H1 (cell line): Measurements from ENCODE around the gene KLHDC7B. TPM values are rescaled to one million over a fixed set of nuclear protein-coding genes. Genes with fewer than 3 reads are reported as not detected.

Source experiments
- CTCF ChIA-PET: fragments of 300-600 bp; sonication (Branson Sonifier 250); formaldehyde crosslinking; loops from one replicate; lab custom pipeline; 2021; ENCODE audit not compliant: partially characterized antibody; lab: Charles Lee
- POLR2A ChIA-PET: fragments of 300-600 bp; sonication (Branson Sonifier 250); formaldehyde crosslinking; loops from one replicate; lab custom pipeline; 2021; ENCODE audit warnings: inconsistent platforms; ENCODE audit not compliant: partially characterized antibody; lab: Charles Lee
- DNase-seq, 2 experiments: peaks; one replicate each; pipeline versions ENCODE4 v3.0.0 to v3.0.0-alpha.2; 2010 to 2022; ENCODE audit warnings: low spot score in 2 of 2, low read depth in 1 of 2, mixed read lengths in 1 of 2
- FAIRE-seq: peaks from 2 replicates; lab custom pipeline; 2011; peaks lifted over from hg19 to GRCh38; lab: Jason Lieb, UNC
- H2AFZ ChIP-seq: 2 replicates; pipeline ENCODE4 v1.8.1; 2012; ENCODE audit warnings: low read length, inconsistent platforms
- H2AK5ac ChIP-seq: 2 replicates; pipeline ENCODE4 v1.6.1; 2013; ENCODE audit warnings: low read depth, low read length
- H2BK120ac ChIP-seq: replicated peaks from 2 replicates; pipeline ENCODE3; 2013; ENCODE audit warnings: low read depth, low read length, inconsistent platforms
- H2BK12ac ChIP-seq: 2 replicates; pipeline ENCODE4 v1.6.1; 2013; ENCODE audit warnings: low read depth, low read length
- H2BK15ac ChIP-seq: 2 replicates; pipeline ENCODE4 v1.6.1; 2013; ENCODE audit warnings: low read length
- H2BK20ac ChIP-seq: 2 replicates; pipeline ENCODE4 v1.6.1; 2013; ENCODE audit warnings: low read length
- H2BK5ac ChIP-seq: 2 replicates; pipeline ENCODE4 v1.6.1; 2013; ENCODE audit warnings: low read depth, low read length
- H3K14ac ChIP-seq: 2 replicates; pipeline ENCODE4 v1.6.1; 2013; ENCODE audit warnings: inconsistent platforms; ENCODE audit not compliant: insufficient read length
- H3K18ac ChIP-seq: 2 replicates; pipeline ENCODE4 v1.6.1; 2013; ENCODE audit warnings: low read length; ENCODE audit errors: extremely low read depth
- H3K23ac ChIP-seq: 2 replicates; pipeline ENCODE4 v1.6.1; 2013; ENCODE audit warnings: inconsistent platforms; ENCODE audit not compliant: insufficient read length
- H3K23me2 ChIP-seq: 2 replicates; pipeline ENCODE4 v1.6.1; 2013; ENCODE audit warnings: low read depth, low read length
- H3K27ac ChIP-seq: 2 replicates; pipeline ENCODE4 v1.6.1; 2011; ENCODE audit warnings: low read depth, low read length, inconsistent platforms
- H3K27me3 ChIP-seq, 4 experiments: replicated peaks in 1 of 4; 1 replicate in 1 of 4; 2 replicates in 3 of 4; pipeline versions ENCODE4 v1.6.1 to v1.8.1; 2011 to 2013; ENCODE audit warnings: low read length in 3 of 4, mild to moderate bottlenecking in 3 of 4, inconsistent platforms in 2 of 4, mixed read lengths in 2 of 4, moderate library complexity in 1 of 4; ENCODE audit not compliant: control insufficient read depth in 3 of 4, insufficient read depth in 3 of 4; ENCODE audit errors: extremely low read depth in 1 of 4
- H3K36me3 ChIP-seq, 4 experiments: 2 replicates each; pipeline versions ENCODE4 v1.6.1 to v1.8.1; 2011 to 2013; ENCODE audit warnings: mild to moderate bottlenecking in 4 of 4, low read length in 3 of 4, moderate library complexity in 2 of 4, control low read depth in 1 of 4, inconsistent platforms in 1 of 4; ENCODE audit not compliant: insufficient read depth in 4 of 4, control insufficient read depth in 2 of 4
- H3K4ac ChIP-seq: replicated peaks from 2 replicates; pipeline ENCODE3; 2013; ENCODE audit warnings: low read length, low read depth, mixed read lengths, inconsistent platforms; ENCODE audit not compliant: insufficient read length
- H3K4me1 ChIP-seq, 4 experiments: replicated peaks in 1 of 4; 1 replicate in 1 of 4; 2 replicates in 3 of 4; pipeline versions ENCODE4 v1.6.1 to v1.8.1; 2011 to 2013; ENCODE audit warnings: low read length in 3 of 4, inconsistent platforms in 2 of 4, mixed read lengths in 1 of 4; ENCODE audit not compliant: insufficient read depth in 4 of 4, control insufficient read depth in 3 of 4
- H3K4me2 ChIP-seq, 2 experiments: 2 replicates each; pipeline versions ENCODE4 v1.6.1 to v1.8.1; 2011 to 2013; ENCODE audit warnings: low read depth in 2 of 2, low read length in 2 of 2, control low read depth in 1 of 2, inconsistent platforms in 1 of 2, mild to moderate bottlenecking in 1 of 2; ENCODE audit not compliant: insufficient read depth in 1 of 2
- H3K4me3 ChIP-seq, 4 experiments: fragments of 200-600, 300-600 bp in 1 of 4; sonication (generic), shearing (Covaris generic), sonication (Bioruptor Twin) in 1 of 4; 2 replicates each; pipeline versions ENCODE4 v1.5.1 to v1.8.1; 2011 to 2016; ENCODE audit warnings: low read length in 4 of 4, low read depth in 3 of 4, control low read depth in 2 of 4, inconsistent platforms in 2 of 4, mild to moderate bottlenecking in 2 of 4, mixed read lengths in 1 of 4, moderate library complexity in 1 of 4; ENCODE audit not compliant: insufficient read depth in 2 of 4; ENCODE audit errors: extremely low read depth in 1 of 4
- H3K56ac ChIP-seq: replicated peaks from 2 replicates; pipeline ENCODE3; 2013; ENCODE audit warnings: low read depth, mild to moderate bottlenecking, mixed read lengths, low read length, inconsistent platforms; ENCODE audit not compliant: insufficient read length
- H3K79me1 ChIP-seq: 2 replicates; pipeline ENCODE4 v1.6.1; 2013; ENCODE audit warnings: low read depth, low read length, control low read depth
- H3K79me2 ChIP-seq, 2 experiments: 2 replicates each; pipeline versions ENCODE4 v1.6.1 to v1.8.1; 2012 to 2013; ENCODE audit warnings: low read length in 2 of 2, mild to moderate bottlenecking in 2 of 2, inconsistent platforms in 1 of 2; ENCODE audit not compliant: insufficient read depth in 2 of 2, control insufficient read depth in 1 of 2
- H3K9ac ChIP-seq, 4 experiments: replicated peaks in 1 of 4; 1 replicate in 1 of 4; 2 replicates in 3 of 4; pipeline versions ENCODE4 v1.6.1 to v1.8.1; 2011 to 2013; ENCODE audit warnings: low read depth in 3 of 4, low read length in 3 of 4, control low read depth in 2 of 4, mild to moderate bottlenecking in 2 of 4, moderate library complexity in 2 of 4, inconsistent platforms in 1 of 4; ENCODE audit errors: extremely low read depth in 1 of 4
- H3K9me3 ChIP-seq, 2 experiments: 2 replicates each; pipeline versions ENCODE4 v1.6.1 to v1.8.1; 2012 to 2013; ENCODE audit warnings: mild to moderate bottlenecking in 2 of 2, moderate library complexity in 2 of 2, control low read depth in 1 of 2, inconsistent platforms in 1 of 2, low read depth in 1 of 2, low read length in 1 of 2, mixed read lengths in 1 of 2; ENCODE audit not compliant: insufficient read depth in 2 of 2
- H4K20me1 ChIP-seq, 2 experiments: replicated peaks in 1 of 2; 2 replicates each; pipeline versions ENCODE3 to v1.8.1; 2011 to 2013; ENCODE audit warnings: inconsistent platforms in 2 of 2, low read length in 2 of 2, mild to moderate bottlenecking in 1 of 2; ENCODE audit not compliant: insufficient read depth in 2 of 2, control insufficient read depth in 1 of 2
- H4K5ac ChIP-seq: 2 replicates; pipeline ENCODE4 v1.6.1; 2013; ENCODE audit warnings: low read length, low read depth, mixed read lengths, inconsistent platforms; ENCODE audit not compliant: insufficient read length
- H4K8ac ChIP-seq: 2 replicates; pipeline ENCODE4 v1.8.0; 2013; ENCODE audit warnings: mild to moderate bottlenecking, moderate library complexity, low read length, inconsistent platforms; ENCODE audit not compliant: insufficient read depth; ENCODE audit errors: extremely low read depth
- H4K91ac ChIP-seq: replicated peaks from 2 replicates; pipeline ENCODE3; 2013; ENCODE audit warnings: low read length, mixed read lengths, inconsistent platforms; ENCODE audit not compliant: insufficient read length
- ASH2L ChIP-seq: fragments of 200-600, 300-600 bp; sonication (generic); IDR thresholded peaks from one replicate; pipeline ENCODE4 v1.7.1; 2017; ENCODE audit warnings: low read length
- BACH1 ChIP-seq: IDR thresholded peaks from 2 replicates; pipeline ENCODE4 v1.6.1; 2012; ENCODE audit warnings: low read length, improper control_type of control experiment
- EZH2 ChIP-seq: fragments of 200-600 bp; sonication (generic); IDR thresholded peaks from 2 replicates; pipeline ENCODE4 v1.7.1; 2012; ENCODE audit warnings: low read depth, mild to moderate bottlenecking, moderate library complexity, low read length, inconsistent platforms; ENCODE audit not compliant: severe bottlenecking
- GABPA ChIP-seq: IDR thresholded peaks from 2 replicates; pipeline ENCODE4 v1.6.1; 2011; ENCODE audit warnings: mild to moderate bottlenecking, low read length, moderate library complexity, borderline replicate concordance; ENCODE audit not compliant: insufficient read depth
- POLR2AphosphoS5 ChIP-seq: IDR thresholded peaks from 2 replicates; pipeline ENCODE4 v1.6.1; 2011; ENCODE audit warnings: low read depth, low read length
- RXRA ChIP-seq: IDR thresholded peaks from 2 replicates; pipeline ENCODE4 v1.6.1; 2011; ENCODE audit warnings: low read depth, mild to moderate bottlenecking, low read length, moderate library complexity; ENCODE audit not compliant: insufficient read depth
- SIN3A ChIP-seq, 2 experiments: IDR thresholded peaks in 1 of 2; conservative IDR thresholded peaks in 1 of 2; 2 replicates each; pipeline ENCODE4 v1.6.1; 2011 to 2012; ENCODE audit warnings: low read length in 2 of 2, improper control_type of control experiment in 1 of 2, low read depth in 1 of 2, mild to moderate bottlenecking in 1 of 2
- SIX5 ChIP-seq: IDR thresholded peaks from 2 replicates; pipeline ENCODE4 v1.6.1; 2011; ENCODE audit warnings: mild to moderate bottlenecking, low read depth, low read length
- TBP ChIP-seq: IDR thresholded peaks from 2 replicates; pipeline ENCODE4 v1.6.1; 2011; ENCODE audit warnings: low read depth, low read length, improper control_type of control experiment
- WGBS, 2 experiments: shearing (Covaris generic) in 1 of 2; methylation state at CpG; one replicate each; pipeline versions ENCODE4 v1.1.6 to v1.1.7; 2013 to 2015; ENCODE audit warnings: low lambda C conversion rate in 2 of 2, mixed read lengths in 2 of 2, inconsistent platforms in 1 of 2, low coverage in 1 of 2, missing lambda C conversion rate in 1 of 2; ENCODE audit not compliant: insufficient replicate concordance in 2 of 2, insufficient coverage in 1 of 2, insufficient read length in 1 of 2; ENCODE audit errors: extremely low coverage in 1 of 2, missing lambda C conversion rate in 1 of 2; 5-methylcytosine and 5-hydroxymethylcytosine counted together
- polyA plus RNA-seq, 7 experiments: library from polyadenylated mRNA; depleted of rRNA in 3 of 7; stranded (reverse) in 5 of 7; unstranded in 2 of 7; fragments of >200 nt in 5 of 7; fragments of 200-250 nt in 2 of 7; gene quantifications; 1 replicate in 5 of 7; 2 replicates in 1 of 7; 4 replicates in 1 of 7; pipeline versions ENCODE4 v1.2.1 to v1.2.3, GENCODE V29; 2011 to 2013; ENCODE audit warnings: missing spikeins in 2 of 7, mixed read lengths in 2 of 7
- total RNA-seq: library from RNA; stranded (reverse); fragmentation: NEBNext Ultra II Directional; extraction: Animal tissue kit (Norgen Biotek cat#: 25700); gene quantifications from 2 replicates; pipeline ENCODE4 v1.2.1, GENCODE V29; 2021

The KLHDC7B gene
- total and polyA plus RNA-seq, 2 of the 8 experiments (the other 6 are each of a cell fraction or from before 2014, with no cell fraction given): not detected

DNA sequence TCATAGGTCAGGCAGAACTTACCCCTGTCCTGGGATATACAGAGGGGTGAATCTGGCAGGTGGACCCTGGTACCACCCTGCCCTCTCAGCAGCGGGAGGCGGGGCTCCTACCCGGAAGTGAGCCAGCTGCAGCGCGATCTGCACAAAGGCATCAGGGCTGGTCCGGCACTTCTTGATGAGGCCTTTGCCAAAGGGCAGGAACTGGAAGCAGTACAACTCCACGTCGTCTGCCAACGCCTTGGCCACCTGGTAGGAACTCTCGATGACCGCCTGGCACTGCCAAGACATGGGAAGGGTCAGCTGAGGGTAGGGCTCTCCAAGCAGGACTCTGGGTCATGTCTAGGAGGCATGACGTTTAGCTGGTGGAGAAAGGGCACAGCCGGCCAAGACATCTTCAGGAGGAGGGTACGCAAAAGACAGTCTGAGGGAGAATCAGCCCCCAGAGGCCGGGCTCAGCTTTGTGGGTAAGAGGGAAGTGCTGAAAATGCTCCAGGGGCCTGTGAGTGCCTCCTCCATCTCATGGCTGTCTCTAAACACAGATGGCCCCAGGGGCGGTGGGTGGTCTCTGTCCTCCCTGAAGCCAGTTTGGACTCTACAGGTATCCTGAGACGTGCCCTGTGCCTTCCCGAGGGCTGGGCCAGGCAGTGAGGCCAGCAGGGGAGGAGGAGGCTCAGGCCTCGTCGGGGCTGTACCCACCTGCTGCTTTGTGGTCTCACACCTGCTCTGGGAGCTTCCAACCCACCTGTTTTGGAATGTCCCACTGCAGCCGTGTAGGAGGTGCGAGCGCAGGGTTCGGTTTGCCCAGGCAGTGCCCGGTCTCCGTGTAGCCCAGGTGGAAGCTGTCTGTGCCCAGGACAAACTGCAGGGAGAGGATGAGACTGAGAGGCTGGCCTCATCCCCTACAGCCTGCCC is 25.8 kb downstream of the KLHDC7B start:
- FAIRE-seq (no peak), DNase-seq (no peak)
- peaks cover 4 to 22% of the 10 kb centered on the region in 2 experiments for H4K20me1 ChIP-seq
- no peak for TF ChIP-seq ASH2L
- TF ChIP-seq SIN3A (conservative IDR thresholded peaks at IDR 0.05 in 1 of 2, IDR thresholded peaks at IDR 0.05 in 1 of 2; ENCODE audit: low read depth in 1 of 2, low read length in 2 of 2): no peak
- TF ChIP-seq GABPA: no peak
- TF ChIP-seq SIX5: no peak
- TF ChIP-seq POLR2AphosphoS5: no peak
- no peak for TF ChIP-seq TBP
- TF ChIP-seq BACH1: no peak
- no peak for TF ChIP-seq EZH2
- TF ChIP-seq RXRA: no peak
- H4K91ac ChIP-seq: no peak overlapping the region
- no peak overlapping the region for H2BK12ac ChIP-seq
- H3K4me1 ChIP-seq: no peaks in the 10 kb centered on the region
- H3K23me2 ChIP-seq: no peaks in the 10 kb centered on the region
- H3K27ac ChIP-seq: no peak overlapping the region
- 93% methylated on average over 26 of the region's 26 CpGs; no CpG with 5 or more reads in 1 of the 2 experiments for WGBS, 2 experiments
- no peak overlapping the region for H3K4ac ChIP-seq
- no peak overlapping the region for H2BK20ac ChIP-seq
- no peaks in the 10 kb centered on the region for H3K79me2 ChIP-seq
- H3K14ac ChIP-seq: no peak overlapping the region
- no peak overlapping the region for H3K9ac ChIP-seq
- POLR2A ChIA-PET: interaction anchor here (0.7 to 3.1 kb wide), 4 partner anchors 9 to 108 kb away, joined by 3 to 10 read pairs (median 6); partner anchors contain the start of genes CHKB and SYCE3
- no peak overlapping the region for H2AFZ ChIP-seq
- H3K4me2 ChIP-seq: no peak overlapping the region
- no peak overlapping the region for H3K23ac ChIP-seq
- H2BK15ac ChIP-seq: no peak overlapping the region
- no peak overlapping the region for H2BK5ac ChIP-seq
- no peak overlapping the region for H4K5ac ChIP-seq
- peaks cover 12 to 38% (median 29%) of the 10 kb centered on the region in 4 experiments; a peak in 7 of 8 replicates for H3K36me3 ChIP-seq
- H2AK5ac ChIP-seq: no peak overlapping the region
- no peaks in the 10 kb centered on the region for H3K27me3 ChIP-seq
- no peaks in the 10 kb centered on the region for H3K79me1 ChIP-seq
- no peaks in the 10 kb centered on the region for H3K9me3 ChIP-seq
- H3K56ac ChIP-seq: no peak overlapping the region
- H3K4me3 ChIP-seq: no peak overlapping the region
- no peak overlapping the region for H3K18ac ChIP-seq
- CTCF ChIA-PET: interaction anchor here (1.4 to 8.1 kb wide), 3 partner anchors 7 to 124 kb away, joined by 4 to 84 read pairs (median 11); partner anchors contain the start of gene SYCE3
- no peak overlapping the region for H4K8ac ChIP-seq
- H2BK120ac ChIP-seq: no peak overlapping the region
